Measurements from ENCODE around the gene KCTD13. TPM values are rescaled to one million over a fixed set of nuclear protein-coding genes. Genes with fewer than 3 reads are reported as not detected.

Gene KCTD13
- total RNA-seq, 1 experiment from 2014 or later, result 14.9 TPM

DNA sequence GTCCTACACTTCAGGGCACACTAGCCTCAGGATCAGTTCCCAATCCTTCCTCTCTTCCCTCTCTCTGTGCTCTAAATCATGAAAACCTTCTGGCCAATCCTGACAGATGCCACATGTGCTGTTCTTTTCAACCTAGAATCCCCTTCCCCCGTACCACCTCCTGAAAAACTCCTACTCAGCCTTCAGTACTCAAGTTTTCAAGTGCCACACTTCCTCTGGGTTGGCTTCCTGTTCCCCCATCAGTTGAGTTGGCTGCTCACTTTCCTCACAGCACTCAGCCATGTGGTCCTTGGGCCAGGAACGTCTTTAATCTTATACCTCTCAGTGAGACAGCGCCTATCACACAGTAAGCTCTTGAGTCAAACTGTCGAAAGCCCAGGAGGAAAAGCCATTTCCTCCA is 22.4 kb downstream of the KCTD13 start:
- H3K4me1 Mint-ChIP-seq (ENCODE audit: low read depth, unreplicated experiment), result peaks cover 14% of the 10 kb centered on the region
- no peak overlapping the region for H3K27ac Mint-ChIP-seq (ENCODE audit: unreplicated experiment)
- peaks cover 12% of the 10 kb centered on the region for H3K36me3 Mint-ChIP-seq (ENCODE audit: insufficient read depth, unreplicated experiment)
- no peaks in the 10 kb centered on the region for H3K27me3 Mint-ChIP-seq (ENCODE audit: insufficient read depth, unreplicated experiment)
- H3K36me3 ChIP-seq (ENCODE audit: control insufficient read depth, insufficient read depth, low read length), result no peaks in the 10 kb centered on the region
- POLR2A ChIA-PET, result no interaction called here
- no peak overlapping the region for H3K4me3 Mint-ChIP-seq (ENCODE audit: unreplicated experiment)
- TF ChIP-seq, protein P1, sequence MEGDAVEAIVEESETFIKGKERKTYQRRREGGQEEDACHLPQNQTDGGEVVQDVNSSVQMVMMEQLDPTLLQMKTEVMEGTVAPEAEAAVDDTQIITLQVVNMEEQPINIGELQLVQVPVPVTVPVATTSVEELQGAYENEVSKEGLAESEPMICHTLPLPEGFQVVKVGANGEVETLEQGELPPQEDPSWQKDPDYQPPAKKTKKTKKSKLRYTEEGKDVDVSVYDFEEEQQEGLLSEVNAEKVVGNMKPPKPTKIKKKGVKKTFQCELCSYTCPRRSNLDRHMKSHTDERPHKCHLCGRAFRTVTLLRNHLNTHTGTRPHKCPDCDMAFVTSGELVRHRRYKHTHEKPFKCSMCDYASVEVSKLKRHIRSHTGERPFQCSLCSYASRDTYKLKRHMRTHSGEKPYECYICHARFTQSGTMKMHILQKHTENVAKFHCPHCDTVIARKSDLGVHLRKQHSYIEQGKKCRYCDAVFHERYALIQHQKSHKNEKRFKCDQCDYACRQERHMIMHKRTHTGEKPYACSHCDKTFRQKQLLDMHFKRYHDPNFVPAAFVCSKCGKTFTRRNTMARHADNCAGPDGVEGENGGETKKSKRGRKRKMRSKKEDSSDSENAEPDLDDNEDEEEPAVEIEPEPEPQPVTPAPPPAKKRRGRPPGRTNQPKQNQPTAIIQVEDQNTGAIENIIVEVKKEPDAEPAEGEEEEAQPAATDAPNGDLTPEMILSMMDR (IDR thresholded peaks at IDR 0.05; ENCODE audit: insufficient read depth in 1 of 2, low read depth in 1 of 2, low read length in 1 of 2, severe bottlenecking in 1 of 2, unreplicated experiment in 1 of 2), result no peak
- CTCF ChIA-PET, result no interaction called here
- no peaks in the 10 kb centered on the region for H3K9me3 ChIP-seq
- H3K4me3 ChIP-seq (ENCODE audit: low read depth, low read length), result no peak overlapping the region
- no peak for DNase-seq
- no peaks in the 10 kb centered on the region for H3K27me3 ChIP-seq (replicated peaks; ENCODE audit: control insufficient read depth, insufficient read depth, low read length)
- H3K9me3 Mint-ChIP-seq (ENCODE audit: unreplicated experiment), result no peaks in the 10 kb centered on the region
- intact Hi-C loops (cut with micrococcal nuclease; ENCODE audit: unreplicated experiment), result loop anchor here (5.0 kb wide), 1 partner anchor 86 kb away; the partner anchor contains the start of gene PAGR1
- peaks cover 18% of the 10 kb centered on the region; the same call in 1 of the 2 replicates for H3K4me1 ChIP-seq
- BruUV-seq (replicated peaks), result no TSS peak

GRCh38 chr16:29901607-29901945 is 24.4 kb downstream of the KCTD13 start:
- H3K27ac Mint-ChIP-seq (ENCODE audit: unreplicated experiment), result no peak overlapping the region
- H3K36me3 Mint-ChIP-seq (ENCODE audit: insufficient read depth, unreplicated experiment), result peaks cover 7% of the 10 kb centered on the region
- Histone ChIP-seq H3K36me3 (ENCODE audit: control insufficient read depth, insufficient read depth, low read length) (no peaks in the 10 kb centered on the region), H3K4me1 (peaks cover 22% of the 10 kb centered on the region; the same call in 1 of the 2 replicates), H3K9me3 (no peaks in the 10 kb centered on the region), H3K4me3 (ENCODE audit: low read depth, low read length) (no peak overlapping the region; the same call in 1 of the 2 replicates), H3K27me3 (replicated peaks; ENCODE audit: control insufficient read depth, insufficient read depth, low read length) (no peaks in the 10 kb centered on the region)
- intact Hi-C loops (cut with micrococcal nuclease; ENCODE audit: unreplicated experiment), result loop anchor here (5.0 kb wide), 1 partner anchor 84 kb away; the partner anchor contains the start of gene PAGR1
- ChIA-PET CTCF (no interaction called here), POLR2A (interaction anchor here (1.3 kb wide), 1 partner anchor 25 kb away, joined by 12 read pairs; the partner anchor contains the start of gene KCTD13)
- peak overlapping the region; percentile 55 for H3K4me3 Mint-ChIP-seq (ENCODE audit: unreplicated experiment)
- no peaks in the 10 kb centered on the region for H3K27me3 Mint-ChIP-seq (ENCODE audit: insufficient read depth, unreplicated experiment)
- TF ChIP-seq, protein P1 (IDR thresholded peaks at IDR 0.05; ENCODE audit: insufficient read depth in 1 of 2, low read depth in 1 of 2, low read length in 1 of 2, severe bottlenecking in 1 of 2, unreplicated experiment in 1 of 2), result no peak
- no TSS peak for BruUV-seq (replicated peaks)
- peaks cover 22% of the 10 kb centered on the region for H3K4me1 Mint-ChIP-seq (ENCODE audit: low read depth, unreplicated experiment)
- no peak for DNase-seq
- H3K9me3 Mint-ChIP-seq (ENCODE audit: unreplicated experiment), result no peaks in the 10 kb centered on the region

DNA sequence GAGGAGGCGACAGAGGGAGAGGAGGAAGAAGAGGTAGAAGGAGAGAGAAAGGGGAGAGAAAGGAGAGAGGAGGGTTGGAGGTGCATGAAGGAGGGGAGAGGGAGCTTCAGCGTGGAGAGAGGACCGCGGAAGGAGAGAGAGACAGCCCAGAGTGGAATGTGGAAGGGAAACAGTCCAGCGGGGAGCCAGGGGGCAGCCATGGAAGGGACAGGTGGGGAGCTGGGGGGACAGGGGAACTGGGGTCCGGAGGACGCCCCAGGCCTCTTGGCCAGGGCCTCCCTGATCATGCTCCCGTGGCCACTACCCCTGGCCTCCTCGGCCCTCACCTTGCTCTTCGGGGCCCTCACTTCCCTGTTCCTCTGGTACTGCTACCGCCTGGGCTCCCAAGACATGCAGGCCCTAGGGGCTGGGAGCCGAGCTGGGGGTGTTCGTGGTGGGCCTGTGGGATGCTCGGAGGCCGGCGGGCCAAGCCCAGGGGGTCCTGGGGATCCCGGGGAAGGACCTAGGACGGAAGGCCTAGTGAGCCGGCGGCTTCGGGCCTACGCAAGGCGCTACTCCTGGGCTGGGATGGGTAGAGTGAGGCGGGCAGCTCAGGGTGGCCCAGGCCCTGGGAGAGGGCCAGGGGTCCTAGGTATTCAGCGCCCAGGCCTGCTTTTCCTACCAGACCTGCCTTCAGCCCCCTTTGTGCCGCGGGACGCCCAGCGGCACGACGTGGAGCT is 25.0 kb downstream of the KCTD13 start:
- Mint-ChIP-seq H3K4me1 (ENCODE audit: low read depth, unreplicated experiment) (peaks cover 22% of the 10 kb centered on the region), H3K9me3 (ENCODE audit: unreplicated experiment) (no peaks in the 10 kb centered on the region), H3K27ac (ENCODE audit: unreplicated experiment) (peak overlapping the region; percentile 88), H3K36me3 (ENCODE audit: insufficient read depth, unreplicated experiment) (peaks cover 6% of the 10 kb centered on the region), H3K4me3 (ENCODE audit: unreplicated experiment) (peak overlapping the region; percentile 93), H3K27me3 (ENCODE audit: insufficient read depth, unreplicated experiment) (no peaks in the 10 kb centered on the region)
- H3K27me3 ChIP-seq (replicated peaks; ENCODE audit: control insufficient read depth, insufficient read depth, low read length), result no peaks in the 10 kb centered on the region
- TF ChIP-seq, protein P1 (IDR thresholded peaks at IDR 0.05; ENCODE audit: insufficient read depth in 1 of 2, low read depth in 1 of 2, low read length in 1 of 2, severe bottlenecking in 1 of 2, unreplicated experiment in 1 of 2), result no peak
- H3K4me1 ChIP-seq, result peaks cover 22% of the 10 kb centered on the region; the same call in 1 of the 2 replicates
- ChIA-PET POLR2A (interaction anchor here (1.2 to 2.1 kb wide), 3 partner anchors 25 to 72 kb away, joined by 6 to 18 read pairs (median 12); partner anchors contain the start of genes KCTD13 and TAOK2), CTCF (interaction anchor here (0.6 to 2.4 kb wide), 3 partner anchors 51 to 202 kb away, joined by 3 to 9 read pairs (median 4); no protein-coding TSS in a partner anchor)
- BruUV-seq (replicated peaks), result TSS peak; percentile 18
- no peak for DNase-seq
- H3K9me3 ChIP-seq, result no peaks in the 10 kb centered on the region
- intact Hi-C loops (cut with micrococcal nuclease; ENCODE audit: unreplicated experiment), result loop anchor here (5.0 kb wide), 1 partner anchor 84 kb away; the partner anchor contains the start of gene PAGR1
- no peaks in the 10 kb centered on the region for H3K36me3 ChIP-seq (ENCODE audit: control insufficient read depth, insufficient read depth, low read length)
- H3K4me3 ChIP-seq (ENCODE audit: low read depth, low read length), result peak overlapping the region; percentile 66
